Embryonic facial prominence (tissue), 1 donor: ENCODE data around the gene CD200R1.

Source experiments
- DNase-seq: peaks from one replicate; pipeline ENCODE4 v3.0.0-alpha.2; 2016; ENCODE audit errors: extremely low spot score

Gene CD200R1

GRCh38 chr3:112974894-112975293 lies at the start of gene CD200R1:
Gene CD200R1 (minus strand): TSS chr3:112975103. CDS start chr3:112974857, 246 bp downstream.
- DNase-seq: no peak

- no peak for DNase-seq
Observed at GRCh38 chr3:113021471-113021870, 46.6 kb upstream of the CD200R1 start.

- DNase-seq: peak; percentile 83
Observed at GRCh38 chr3:113019182-113020137, 44.6 kb upstream of the CD200R1 start.

- DNase-seq: no peak
Observed at GRCh38 chr3:113018536-113019181, 43.8 kb upstream of the CD200R1 start.

- DNase-seq: no peak
Observed at GRCh38 chr3:113013593-113013992, 38.7 kb upstream of the CD200R1 start.

GRCh38 chr3:113008117-113008516 lies 33.2 kb upstream of the CD200R1 start:
- DNase-seq: no peak

- DNase-seq: no peak
Observed at GRCh38 chr3:113006359-113007056, 31.6 kb upstream of the CD200R1 start.

- DNase-seq: no peak
Observed at GRCh38 chr3:113005611-113006010, 30.7 kb upstream of the CD200R1 start.

GRCh38 chr3:113002679-113003078 lies 27.8 kb upstream of the CD200R1 start:
- DNase-seq: no peak

GRCh38 chr3:113002037-113002436 lies 27.1 kb upstream of the CD200R1 start:
- no peak for DNase-seq

GRCh38 chr3:113000691-113001090 lies 25.8 kb upstream of the CD200R1 start:
- DNase-seq: no peak

GRCh38 chr3:112995800-112996199 lies 20.9 kb upstream of the CD200R1 start:
- DNase-seq: no peak

GRCh38 chr3:112990672-112991602 lies 16.0 kb upstream of the CD200R1 start, which contains the start of gene GTPBP8:
Gene GTPBP8 (plus strand): TSS chr3:112990984. CDS start chr3:112991000, 16 bp downstream.
- peak; percentile 85 for DNase-seq

GRCh38 chr3:112987710-112988334 lies 12.9 kb upstream of the CD200R1 start:
- no peak for DNase-seq

GRCh38 chr3:112984485-112984884 lies 9.6 kb upstream of the CD200R1 start:
- DNase-seq: no peak

GRCh38 chr3:112982710-112983109 lies 7.8 kb upstream of the CD200R1 start:
- no peak for DNase-seq

- DNase-seq: no peak
Observed at GRCh38 chr3:112980080-112980479, 5.2 kb upstream of the CD200R1 start.

GRCh38 chr3:112979244-112979832 lies 4.4 kb upstream of the CD200R1 start:
- DNase-seq: peak; percentile 34

GRCh38 chr3:112976953-112977352 lies 2.0 kb upstream of the CD200R1 start:
- DNase-seq: no peak

GRCh38 chr3:112976001-112976400 lies 1.1 kb upstream of the CD200R1 start:
- DNase-seq: no peak
